ENCODE results near the gene MRFAP1. TPM values are rescaled to one million over a fixed set of nuclear protein-coding genes. Genes with fewer than 3 reads are reported as not detected.

MRFAP1 gene
- total RNA-seq, 1 donor from 2014 or later: 293 TPM

- Mint-ChIP-seq H3K4me3 (no peak overlapping the region), H3K4me1 (ENCODE audit: unreplicated experiment) (no peaks in the 10 kb centered on the region), H3K27ac (no peak overlapping the region), H3K27me3 (no peaks in the 10 kb centered on the region), H3K36me3 (peaks cover 14% of the 10 kb centered on the region), H3K9me3 (no peaks in the 10 kb centered on the region)
- no peak for DNase-seq (ENCODE audit: extremely low spot score, unreplicated experiment)
- TF ChIP-seq CTCF (conservative IDR thresholded peaks at IDR 0.05): no peak
These were observed 27.4 kb upstream of the MRFAP1 start for GRCh38 chr4:6612961-6613675.

GRCh38 chr4:6613676-6614651, 26.5 kb upstream of the MRFAP1 start:
- H3K27ac Mint-ChIP-seq: no peak overlapping the region

DNA sequence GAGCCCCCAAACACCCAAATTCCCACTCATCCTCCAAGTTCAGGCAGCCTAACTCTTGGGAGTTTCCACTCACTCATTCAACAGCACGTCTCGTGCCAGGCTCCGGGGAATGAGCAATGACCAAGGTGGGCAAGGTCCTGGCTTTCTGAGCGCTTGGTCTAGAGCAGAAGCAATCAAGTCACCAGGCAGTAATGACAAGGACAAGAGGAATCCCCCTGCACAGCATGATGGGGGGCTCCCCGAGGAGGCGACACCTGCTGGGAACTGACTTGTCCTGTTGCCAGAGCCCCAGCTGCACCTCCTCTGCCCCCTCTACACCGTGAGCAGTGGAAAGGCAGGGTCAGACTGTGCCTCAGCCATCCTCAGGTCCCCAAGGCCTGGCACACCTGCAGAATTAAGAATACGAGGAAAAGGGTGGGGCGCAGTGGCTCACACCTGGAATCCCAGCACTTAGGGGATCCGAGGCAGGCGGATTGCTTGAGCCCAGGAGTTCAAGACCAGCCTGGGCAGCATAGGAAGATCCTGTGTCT, 25.7 kb upstream of the MRFAP1 start:
- Mint-ChIP-seq H3K36me3 (peaks cover 12% of the 10 kb centered on the region), H3K27ac (no peak overlapping the region), H3K4me3 (no peak overlapping the region), H3K27me3 (no peaks in the 10 kb centered on the region), H3K9me3 (no peaks in the 10 kb centered on the region), H3K4me1 (ENCODE audit: unreplicated experiment) (no peaks in the 10 kb centered on the region)
- DNase-seq (ENCODE audit: extremely low spot score, unreplicated experiment): no peak
- no peak for TF ChIP-seq CTCF (conservative IDR thresholded peaks at IDR 0.05)

More at GRCh38 chr4:6613676-6614651, 26.5 kb upstream of the MRFAP1 start:
- H3K36me3 Mint-ChIP-seq: peaks cover 12% of the 10 kb centered on the region
- H3K27me3 Mint-ChIP-seq: no peaks in the 10 kb centered on the region
- no peak overlapping the region for H3K4me3 Mint-ChIP-seq
- no peaks in the 10 kb centered on the region for H3K9me3 Mint-ChIP-seq
- H3K4me1 Mint-ChIP-seq (ENCODE audit: unreplicated experiment): no peaks in the 10 kb centered on the region
- no peak for TF ChIP-seq CTCF (conservative IDR thresholded peaks at IDR 0.05)
- DNase-seq (ENCODE audit: extremely low spot score, unreplicated experiment): no peak

DNA sequence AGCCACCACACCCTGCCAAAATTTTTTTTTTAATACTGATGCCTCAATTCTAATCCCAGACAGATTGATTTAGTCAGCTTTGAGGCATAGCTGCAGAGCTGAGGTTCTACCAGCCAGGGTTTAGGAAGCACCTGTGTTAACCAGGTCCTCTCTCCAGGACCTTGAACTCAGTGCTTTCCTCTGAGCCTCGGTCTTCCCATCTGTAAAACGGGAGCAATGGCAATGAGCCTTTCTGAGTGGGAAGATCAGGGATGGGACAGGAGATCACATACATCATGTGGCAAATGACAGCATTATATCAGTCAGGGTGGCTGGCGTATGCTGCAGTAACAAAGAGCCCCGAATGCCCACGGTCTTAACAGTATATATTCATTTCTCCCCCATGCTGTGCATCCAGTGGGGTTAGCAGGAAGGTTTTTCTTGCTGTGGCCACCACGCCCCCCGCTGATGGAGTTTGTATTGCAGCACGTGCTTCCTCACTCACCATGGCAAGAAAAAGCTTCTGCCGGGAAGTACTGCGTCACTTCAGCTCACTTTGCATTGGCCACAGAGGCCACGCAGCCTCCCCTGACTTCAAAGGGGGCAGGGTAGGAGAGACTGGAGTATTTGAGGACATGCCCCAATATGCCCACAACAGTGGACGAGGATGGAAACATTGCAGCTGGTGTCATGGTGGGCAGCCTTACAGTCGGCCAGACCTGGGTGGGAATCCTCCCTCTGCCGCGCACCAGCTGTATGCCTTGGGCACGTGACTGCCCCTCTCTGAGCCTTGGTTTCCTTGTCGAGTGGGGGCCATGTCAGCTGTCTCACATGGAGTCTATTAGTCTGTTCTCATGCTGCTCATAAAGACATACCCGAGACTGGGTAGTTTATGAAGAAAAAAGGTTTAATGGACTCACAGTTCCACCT, 24.1 kb upstream of the MRFAP1 start:
- H3K4me3 Mint-ChIP-seq: no peak overlapping the region
- H3K36me3 Mint-ChIP-seq: peaks cover 12% of the 10 kb centered on the region
- no peaks in the 10 kb centered on the region for H3K4me1 Mint-ChIP-seq (ENCODE audit: unreplicated experiment)
- no peak for DNase-seq (ENCODE audit: extremely low spot score, unreplicated experiment)
- TF ChIP-seq CTCF (conservative IDR thresholded peaks at IDR 0.05): no peak
- no peak overlapping the region for H3K27ac Mint-ChIP-seq
- H3K27me3 Mint-ChIP-seq: no peaks in the 10 kb centered on the region
- no peaks in the 10 kb centered on the region for H3K9me3 Mint-ChIP-seq

- Mint-ChIP-seq H3K4me1 (ENCODE audit: unreplicated experiment) (no peaks in the 10 kb centered on the region), H3K4me3 (no peak overlapping the region), H3K27me3 (no peaks in the 10 kb centered on the region), H3K9me3 (no peaks in the 10 kb centered on the region), H3K27ac (no peak overlapping the region), H3K36me3 (peaks cover 8% of the 10 kb centered on the region)
- no peak for TF ChIP-seq CTCF (conservative IDR thresholded peaks at IDR 0.05)
- DNase-seq (ENCODE audit: extremely low spot score, unreplicated experiment): no peak
These were observed 23.2 kb upstream of the MRFAP1 start for GRCh38 chr4:6617246-6617645.
